Thoracic aorta (tissue), 2 donors: Measurements from ENCODE around the gene PROC. TPM values are rescaled to one million over a fixed set of nuclear protein-coding genes. Genes with fewer than 3 reads are reported as not detected.

Experiments
- ATAC-seq: fragments of 150-250 bp; one replicate; pipeline ENCODE4 v1.8.0; 2017; ENCODE audit warnings: low read depth; ENCODE audit not compliant: insufficient number of reproducible peaks, low FRiP score
- DNase-seq: peaks from one replicate; pipeline ENCODE4 v3.0.0-alpha.2; 2020; ENCODE audit warnings: low spot score
- H3K27ac ChIP-seq, 2 donors: fragments of 200-600 bp; sonication (generic); 1 replicate in 1 of 2; 2 replicates in 1 of 2; pipeline ENCODE4 v1.5.1; 2016; ENCODE audit warnings: mild to moderate bottlenecking in 2 of 2, moderate library complexity in 2 of 2
- H3K27me3 ChIP-seq: fragments of 200-600 bp; sonication (generic); replicated peaks from 2 replicates; pipeline ENCODE4 v1.6.0; 2016; ENCODE audit warnings: mild to moderate bottlenecking; ENCODE audit not compliant: insufficient read depth
- H3K36me3 ChIP-seq: fragments of 200-600 bp; sonication (generic); one replicate; pipeline ENCODE4 v1.5.1; 2016
- H3K4me1 ChIP-seq, 2 donors: fragments of 200-600 bp; sonication (generic); 1 replicate in 1 of 2; 2 replicates in 1 of 2; pipeline versions ENCODE4 v1.5.1 to v1.6.0; 2016; ENCODE audit warnings: low read depth in 2 of 2, mild to moderate bottlenecking in 1 of 2; ENCODE audit not compliant: control insufficient read depth in 1 of 2
- H3K4me3 ChIP-seq: fragments of 200-600 bp; sonication (generic); 2 replicates; pipeline ENCODE4 v1.5.1; 2016; ENCODE audit warnings: mild to moderate bottlenecking
- H3K9me3 ChIP-seq: fragments of 200-600 bp; sonication (generic); 2 replicates; pipeline ENCODE4 v1.5.1; 2016
- total RNA-seq, 2 donors: library from RNA; depleted of rRNA; stranded (reverse); fragments of >200 nt; gene quantifications; one replicate each; pipeline versions ENCODE4 v1.1.0 to v1.2.3, GENCODE V29; 2016
- TF ChIP-seq, protein P1 (sequence below): fragments of 200-600 bp; sonication (generic); IDR thresholded peaks from one replicate; pipeline ENCODE4 v1.5.1; 2019; ENCODE audit warnings: antibody characterized with exemption

The PROC gene
- total RNA-seq, 2 donors from 2014 or later, result not detected

GRCh38 chr2:127410871-127411652 lies 7.2 kb upstream of the PROC start:
- DNase-seq (no peak), ATAC-seq (no peak)
- H3K4me3 ChIP-seq, result peak overlapping the region; percentile 50
- no peaks in the 10 kb centered on the region for H3K36me3 ChIP-seq
- TF ChIP-seq, protein P1, sequence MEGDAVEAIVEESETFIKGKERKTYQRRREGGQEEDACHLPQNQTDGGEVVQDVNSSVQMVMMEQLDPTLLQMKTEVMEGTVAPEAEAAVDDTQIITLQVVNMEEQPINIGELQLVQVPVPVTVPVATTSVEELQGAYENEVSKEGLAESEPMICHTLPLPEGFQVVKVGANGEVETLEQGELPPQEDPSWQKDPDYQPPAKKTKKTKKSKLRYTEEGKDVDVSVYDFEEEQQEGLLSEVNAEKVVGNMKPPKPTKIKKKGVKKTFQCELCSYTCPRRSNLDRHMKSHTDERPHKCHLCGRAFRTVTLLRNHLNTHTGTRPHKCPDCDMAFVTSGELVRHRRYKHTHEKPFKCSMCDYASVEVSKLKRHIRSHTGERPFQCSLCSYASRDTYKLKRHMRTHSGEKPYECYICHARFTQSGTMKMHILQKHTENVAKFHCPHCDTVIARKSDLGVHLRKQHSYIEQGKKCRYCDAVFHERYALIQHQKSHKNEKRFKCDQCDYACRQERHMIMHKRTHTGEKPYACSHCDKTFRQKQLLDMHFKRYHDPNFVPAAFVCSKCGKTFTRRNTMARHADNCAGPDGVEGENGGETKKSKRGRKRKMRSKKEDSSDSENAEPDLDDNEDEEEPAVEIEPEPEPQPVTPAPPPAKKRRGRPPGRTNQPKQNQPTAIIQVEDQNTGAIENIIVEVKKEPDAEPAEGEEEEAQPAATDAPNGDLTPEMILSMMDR, result no peak
- peak overlapping the region; percentile 79 to 90 for H3K27ac ChIP-seq
- no peaks in the 10 kb centered on the region for H3K27me3 ChIP-seq
- H3K4me1 ChIP-seq, result peaks cover 57 to 87% of the 10 kb centered on the region in 2 donors
- no peaks in the 10 kb centered on the region for H3K9me3 ChIP-seq

- no peaks in the 10 kb centered on the region for H3K27me3 ChIP-seq
- no peaks in the 10 kb centered on the region for H3K36me3 ChIP-seq
- no peaks in the 10 kb centered on the region for H3K9me3 ChIP-seq
- H3K27ac ChIP-seq, result peak overlapping the region in 1 of 2 donors; percentile 90
- peaks cover 59 to 84% of the 10 kb centered on the region in 2 donors for H3K4me1 ChIP-seq
- TF ChIP-seq, protein P1, result no peak
- ATAC-seq (no peak), DNase-seq (no peak)
- peak overlapping the region; percentile 50 for H3K4me3 ChIP-seq
Observed at GRCh38 chr2:127411653-127412369, 6.4 kb upstream of the PROC start.

GRCh38 chr2:127413200-127413599 lies 5.0 kb upstream of the PROC start:
- Histone ChIP-seq H3K36me3 (no peaks in the 10 kb centered on the region), H3K27ac (peak overlapping the region in 1 of 2 donors; percentile 43), H3K27me3 (no peaks in the 10 kb centered on the region), H3K4me3 (no peak overlapping the region), H3K9me3 (no peaks in the 10 kb centered on the region), H3K4me1 (peaks cover 51 to 74% of the 10 kb centered on the region in 2 donors)
- ATAC-seq, result no peak
- DNase-seq, result no peak
- TF ChIP-seq, protein P1, result no peak

- no peaks in the 10 kb centered on the region for H3K27me3 ChIP-seq
- H3K9me3 ChIP-seq, result no peaks in the 10 kb centered on the region
- DNase-seq, result no peak
- no peak overlapping the region for H3K4me3 ChIP-seq
- peaks cover 47 to 66% of the 10 kb centered on the region in 2 donors for H3K4me1 ChIP-seq
- TF ChIP-seq, protein P1, result no peak
- no peaks in the 10 kb centered on the region for H3K36me3 ChIP-seq
- H3K27ac ChIP-seq, result peak overlapping the region in 1 of 2 donors; percentile 43
- ATAC-seq, result no peak
Observed at GRCh38 chr2:127413782-127414637, 4.2 kb upstream of the PROC start.
